RPMI8226 (cell line): Measurements from ENCODE around the gene HMCN2.

Experiments used
- DNase-seq: peaks from one replicate; pipeline ENCODE4 v3.0.0-alpha.2; 2015

Gene HMCN2

DNA sequence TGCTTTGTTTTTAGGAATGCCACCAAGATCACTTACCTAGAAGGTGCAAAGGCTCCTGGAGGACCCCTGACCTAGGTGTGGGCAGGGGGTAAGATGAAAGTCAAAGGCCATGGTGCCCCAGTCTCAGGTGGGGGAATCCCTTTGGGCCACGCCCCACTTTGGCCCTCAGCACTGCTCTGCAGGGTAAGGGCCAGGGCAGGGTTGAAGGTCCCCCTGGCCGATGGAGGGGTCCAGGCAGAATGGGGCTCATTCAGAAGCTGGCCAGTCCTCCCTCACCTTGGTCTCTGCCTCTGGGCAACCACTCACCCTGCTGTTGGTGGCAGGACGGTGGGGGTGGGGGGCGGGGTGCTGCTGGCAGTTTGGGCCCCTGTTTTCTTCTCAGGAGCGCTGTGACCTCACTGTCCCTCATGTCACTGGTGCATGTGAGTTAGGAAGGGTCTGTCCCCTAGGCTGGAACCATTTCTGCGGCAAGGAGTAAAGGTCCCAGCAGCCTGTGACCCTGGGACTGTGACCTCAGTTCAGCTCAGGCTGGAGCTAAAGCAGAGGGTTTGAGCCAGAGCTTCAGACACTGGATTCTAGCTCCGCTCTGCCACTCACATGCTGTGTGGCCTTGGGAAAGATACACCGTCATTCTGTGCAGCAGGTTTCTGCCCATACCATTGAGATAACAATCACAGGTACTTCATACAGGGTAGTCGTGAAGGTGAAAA lies 177.3 kb downstream of the HMCN2 start:
- DNase-seq = no peak

DNA sequence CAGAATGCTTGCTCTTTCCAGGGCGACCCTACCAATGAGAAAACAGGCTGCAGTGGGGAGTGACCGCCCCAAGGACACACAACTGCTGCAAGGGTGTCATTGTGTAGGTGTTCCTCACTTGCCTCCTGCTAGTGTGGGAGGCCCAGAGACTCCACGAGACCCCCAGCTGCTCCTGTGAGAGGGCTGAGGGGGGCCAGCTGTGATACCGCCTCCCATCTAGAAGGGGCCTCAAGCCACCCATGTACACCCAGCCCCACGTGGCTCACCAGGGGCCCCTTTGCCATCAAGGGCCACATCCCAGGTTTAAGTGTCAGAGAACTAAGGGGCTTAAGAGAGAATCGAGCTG lies 177.9 kb downstream of the HMCN2 start:
- no peak for DNase-seq

DNA sequence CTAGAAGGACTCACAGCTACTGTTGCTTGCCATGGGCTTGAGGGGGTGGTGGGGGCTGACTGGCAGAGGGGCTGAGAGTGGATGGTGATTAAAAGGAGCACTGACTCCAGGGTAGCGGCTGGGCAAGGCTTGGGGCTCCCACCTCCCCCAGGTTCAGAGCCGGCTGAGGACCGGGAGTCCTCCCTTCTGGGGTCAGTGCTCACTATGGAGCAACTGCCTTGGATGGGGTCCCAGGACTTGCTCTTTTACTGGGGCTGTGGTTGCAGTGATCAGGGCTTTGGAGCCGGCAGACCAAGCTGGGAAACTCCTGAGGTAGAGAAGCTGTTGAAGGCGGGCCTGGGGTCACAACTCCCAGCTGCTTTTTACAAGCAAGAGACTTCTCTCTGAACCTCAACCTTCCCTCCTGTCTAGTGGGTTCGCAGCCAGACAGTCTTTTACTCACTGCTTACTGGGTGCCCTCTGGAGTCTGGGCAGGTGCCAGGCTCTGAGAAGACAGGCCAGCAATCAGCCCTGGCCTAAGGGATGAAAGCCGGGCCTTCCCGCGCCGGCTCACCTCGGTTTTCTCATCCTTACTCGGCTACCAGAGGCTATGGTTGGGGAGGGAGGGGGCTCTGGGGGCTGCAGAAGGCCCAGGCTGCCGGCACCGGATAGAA lies 178.4 kb downstream of the HMCN2 start:
- DNase-seq = peak; percentile 43

DNA sequence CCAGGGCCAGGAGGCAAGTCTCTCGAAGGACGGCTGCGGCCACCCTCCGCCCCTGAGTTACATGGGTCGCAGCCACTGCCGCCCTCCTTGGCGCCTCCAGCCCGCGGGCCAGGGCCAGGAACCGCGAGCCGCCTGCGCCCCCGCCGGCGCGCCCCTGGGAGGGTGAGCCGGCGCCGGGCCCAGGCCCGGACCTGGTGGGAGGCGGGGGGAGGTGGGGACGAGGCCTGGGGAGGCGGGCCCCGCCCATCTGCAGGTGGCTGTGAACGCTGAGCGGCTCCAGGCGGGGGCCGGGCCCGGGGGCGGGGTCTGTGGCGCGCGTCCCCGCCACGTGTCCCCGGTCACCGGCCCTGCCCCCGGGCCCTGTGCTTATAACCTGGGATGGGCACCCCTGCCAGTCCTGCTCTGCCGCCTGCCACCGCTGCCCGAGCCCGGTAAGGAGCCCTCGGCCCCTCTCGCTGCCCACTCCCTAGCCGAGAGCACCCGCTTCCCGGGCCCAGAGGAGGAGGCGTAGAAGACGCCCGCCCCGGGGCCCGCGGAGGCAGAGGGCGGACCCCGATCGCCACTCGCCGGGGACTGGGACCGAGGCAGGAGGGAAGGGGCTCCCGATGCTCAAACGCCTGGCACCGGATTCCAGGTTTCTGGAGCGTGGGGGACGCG lies 179.1 kb downstream of the HMCN2 start, which contains the start of gene ASS1:
ASS1 (plus strand) TSS at position 397 of the 657 bp plus-strand sequence. CDS start 7,268 bp downstream, outside the sequence.
- DNase-seq = peak; percentile 97

DNA sequence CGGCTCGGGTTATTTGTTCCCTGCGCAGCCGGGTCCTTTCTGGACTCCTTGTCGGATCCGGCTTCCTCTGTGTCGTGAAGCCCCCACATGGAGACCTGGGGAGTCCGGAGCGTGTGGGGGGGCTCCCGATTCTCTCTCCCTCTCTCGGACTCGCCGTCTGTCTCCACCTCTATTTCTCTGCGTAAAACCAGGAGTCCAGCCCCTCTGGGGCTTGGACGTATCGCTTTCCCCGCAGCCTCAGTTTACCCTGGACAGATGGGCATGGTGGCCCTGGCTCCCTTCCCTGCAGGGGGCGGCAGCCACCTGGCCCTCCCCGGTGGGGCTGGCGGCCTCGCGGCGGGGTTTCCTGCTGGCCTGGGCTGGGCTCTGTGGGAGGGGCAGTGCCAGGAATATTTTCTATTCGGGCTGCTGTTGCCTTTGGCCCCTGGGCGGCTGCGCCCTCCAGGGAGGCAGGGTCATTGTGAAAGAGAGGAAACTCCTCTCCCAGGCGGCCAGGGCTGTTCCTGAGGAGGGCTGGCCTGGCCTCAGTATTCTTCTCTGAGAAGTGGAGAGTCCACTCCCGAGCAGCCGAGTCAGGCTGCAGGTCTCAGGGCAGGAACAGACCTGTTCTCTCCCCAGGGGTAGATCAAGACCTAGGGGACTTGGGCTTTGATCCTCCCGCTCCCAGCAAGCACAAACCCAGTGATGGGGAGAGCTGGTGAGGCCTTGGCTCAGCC lies 179.9 kb downstream of the HMCN2 start:
- peak; percentile 54 for DNase-seq

DNA sequence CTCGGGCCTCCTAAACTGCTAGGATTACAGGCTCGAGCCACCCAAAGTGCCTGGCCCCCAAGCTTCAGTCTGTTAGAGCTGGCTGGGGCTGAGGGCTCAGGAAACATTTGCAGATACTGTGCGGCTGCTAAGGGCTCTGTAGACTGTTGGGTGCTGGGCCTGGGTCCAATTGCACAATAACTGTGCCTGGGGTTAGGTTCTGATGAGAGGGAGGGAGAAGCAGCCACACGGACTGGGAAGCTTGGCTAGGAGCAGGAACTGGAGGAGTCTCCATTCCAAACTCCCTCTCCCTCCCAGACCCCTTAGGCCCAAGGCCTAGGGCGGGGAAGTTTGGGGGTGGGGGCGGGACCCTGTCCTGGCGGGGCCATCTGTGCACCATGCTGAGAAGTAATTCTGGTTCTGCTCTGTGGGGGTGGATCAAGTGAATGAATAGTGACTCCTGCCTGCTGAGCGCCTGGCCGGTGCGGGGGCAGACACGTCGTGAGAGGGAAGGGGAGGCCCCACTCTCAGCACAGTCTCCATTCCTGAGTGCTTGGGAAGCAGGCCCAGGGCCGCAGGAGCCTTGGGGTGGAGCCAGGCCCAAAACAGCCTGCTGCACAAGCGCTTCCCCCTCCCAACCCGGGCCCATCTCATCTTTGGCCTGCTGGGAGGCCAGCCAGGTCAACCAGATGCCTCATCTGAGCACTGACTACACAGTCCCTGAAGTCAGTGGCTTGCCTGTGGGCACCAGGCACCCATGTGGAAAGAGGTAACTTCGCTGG lies 180.7 kb downstream of the HMCN2 start:
- DNase-seq = peak; percentile 81

DNA sequence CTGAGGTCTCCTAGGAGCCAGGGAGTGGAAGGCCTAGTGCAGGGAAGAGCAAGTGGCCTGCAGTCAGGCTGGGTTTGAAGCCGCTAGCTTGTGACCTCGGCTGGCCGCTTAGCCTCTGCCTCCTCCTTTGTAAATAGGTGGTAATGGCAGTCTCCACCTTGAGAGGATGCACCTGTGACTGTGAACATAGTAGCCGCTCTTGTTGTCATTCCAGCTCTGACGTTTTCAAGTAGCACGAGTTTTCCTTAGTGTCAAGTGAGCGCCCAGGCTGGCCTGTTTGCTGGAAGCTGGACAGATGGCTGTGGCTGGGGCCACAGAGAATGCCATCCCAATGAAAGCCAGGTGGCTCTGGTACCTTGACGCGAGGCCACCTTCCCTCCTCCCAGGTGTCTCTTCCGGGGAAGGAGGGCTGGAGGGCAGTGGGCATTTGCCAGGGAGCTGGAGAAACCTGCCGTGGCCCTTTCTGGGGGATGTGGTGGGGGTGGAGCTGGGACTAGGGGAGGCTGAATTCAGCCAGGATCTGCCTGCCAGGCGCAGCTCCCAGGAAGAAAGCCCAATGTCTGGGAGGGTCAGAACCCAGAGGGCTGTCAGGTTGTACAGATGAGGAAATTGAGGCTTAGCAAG lies 181.7 kb downstream of the HMCN2 start:
- DNase-seq = peak; percentile 80

DNA sequence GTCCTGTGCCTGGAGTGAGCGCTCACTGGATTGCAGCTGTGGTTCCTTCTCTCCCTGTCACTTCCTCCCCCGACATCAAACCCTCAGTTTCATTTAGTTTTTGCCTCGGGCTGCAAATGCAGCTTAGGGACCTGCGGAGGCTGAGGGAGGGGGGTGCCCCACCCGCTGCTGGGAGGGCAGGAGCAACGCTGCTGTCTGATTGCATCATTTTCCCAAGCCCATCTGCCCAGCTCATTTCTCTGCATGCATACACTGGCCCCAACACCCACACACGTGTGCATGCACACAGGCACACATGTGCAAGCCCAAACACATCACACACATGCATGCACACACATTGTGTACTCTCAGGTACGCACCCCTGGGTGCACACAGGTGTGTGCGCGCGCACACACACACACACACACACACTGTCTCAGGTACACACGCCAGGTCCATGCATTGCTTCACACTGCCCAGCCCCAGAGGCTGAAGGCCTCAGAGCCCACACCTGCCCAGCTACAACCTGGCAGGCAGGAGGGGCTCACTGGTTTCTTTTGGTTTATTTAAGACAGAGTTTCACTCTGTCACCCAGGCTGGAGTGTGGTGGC lies 182.6 kb downstream of the HMCN2 start:
- DNase-seq = peak; percentile 93

DNA sequence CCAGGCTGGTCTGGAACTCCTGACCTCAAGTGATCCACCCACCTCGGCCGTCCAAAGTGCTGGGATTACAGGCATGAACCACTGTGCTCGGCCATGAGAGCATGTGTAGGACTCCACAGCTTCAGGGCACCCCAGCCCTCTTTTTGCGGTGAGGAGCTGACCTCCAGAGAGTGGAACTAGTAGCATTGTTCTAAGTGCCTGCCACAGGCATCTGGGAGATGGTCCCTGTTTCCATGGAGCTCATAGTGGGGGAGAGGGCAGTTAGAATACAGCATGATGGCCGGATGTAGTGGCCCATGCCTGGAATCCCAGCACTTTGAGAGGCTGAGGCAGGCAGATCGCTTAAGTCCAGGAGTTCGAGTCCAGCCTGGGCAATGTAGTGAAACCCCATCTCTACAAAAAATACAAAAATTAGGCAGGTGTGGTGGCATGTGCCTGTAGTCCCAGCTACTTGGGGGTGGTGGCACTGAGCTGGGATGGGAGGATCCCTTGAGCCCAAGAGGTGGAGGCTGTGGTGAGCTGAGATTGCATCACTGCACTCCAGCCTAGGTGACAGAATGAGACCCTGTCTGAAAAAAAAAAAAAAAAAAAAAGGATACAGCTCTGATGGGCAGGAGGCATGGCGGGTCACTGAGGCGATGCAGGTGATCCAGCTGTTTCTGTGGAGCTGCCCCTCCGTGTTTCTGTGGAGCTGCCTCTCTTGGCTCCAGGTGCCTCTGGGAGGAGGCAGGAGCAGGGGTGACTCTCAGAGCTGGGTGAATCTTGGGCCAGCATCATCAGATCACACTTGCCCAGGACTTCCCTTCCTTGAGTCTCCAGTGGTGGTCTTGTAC lies 183.4 kb downstream of the HMCN2 start:
- DNase-seq = no peak

DNA sequence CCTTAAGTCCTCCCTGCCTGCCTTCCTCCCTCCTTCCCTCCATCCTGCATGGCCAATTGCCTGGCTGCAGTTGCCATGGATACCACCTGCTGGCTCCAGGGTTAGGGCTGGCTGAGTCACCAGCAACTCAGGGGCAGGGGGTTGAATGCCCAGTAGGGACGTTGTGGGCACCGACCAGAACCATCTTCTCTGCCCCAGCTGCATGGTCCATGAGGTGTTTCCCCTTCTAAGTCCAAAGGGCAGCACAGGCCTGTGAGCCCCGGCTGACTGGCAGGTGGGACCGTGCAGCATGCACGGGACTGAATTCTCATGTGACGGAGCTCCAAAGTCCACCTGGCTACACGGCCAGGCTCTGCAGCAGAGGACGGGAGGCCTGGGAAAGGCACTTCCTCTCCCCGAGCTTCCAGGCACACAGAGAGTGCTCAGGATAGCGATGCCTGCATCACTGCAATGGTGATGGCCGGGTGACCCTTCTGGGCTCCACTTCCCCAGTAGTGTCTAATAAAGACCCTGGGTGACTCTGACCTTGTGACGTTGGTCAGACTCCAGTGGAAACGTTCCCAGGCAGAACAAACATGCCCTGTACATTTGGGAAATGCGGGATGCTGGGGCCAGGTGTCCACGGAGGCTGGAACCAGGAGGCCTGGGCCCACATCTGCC lies 184.9 kb downstream of the HMCN2 start:
- DNase-seq = no peak

DNA sequence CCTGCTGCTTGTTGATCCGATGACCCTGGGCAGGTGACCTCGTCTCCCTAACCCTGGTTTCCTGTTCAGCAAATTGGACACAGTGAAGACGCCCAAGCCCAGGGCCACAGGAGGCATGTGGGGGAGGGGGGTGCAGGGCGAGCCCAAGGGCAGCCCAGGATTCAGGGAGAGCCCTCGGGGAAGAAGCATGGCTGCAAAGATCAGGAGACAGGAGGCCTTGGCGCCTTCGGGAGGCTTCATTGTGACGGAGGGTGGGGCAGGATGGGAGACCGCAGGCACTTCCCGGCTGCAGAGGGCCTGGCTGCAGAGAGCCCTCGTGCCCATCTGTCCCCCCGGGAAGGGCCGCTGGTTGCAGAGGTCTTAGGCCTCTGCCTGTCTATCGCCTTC lies 185.4 kb downstream of the HMCN2 start:
- DNase-seq = no peak

DNA sequence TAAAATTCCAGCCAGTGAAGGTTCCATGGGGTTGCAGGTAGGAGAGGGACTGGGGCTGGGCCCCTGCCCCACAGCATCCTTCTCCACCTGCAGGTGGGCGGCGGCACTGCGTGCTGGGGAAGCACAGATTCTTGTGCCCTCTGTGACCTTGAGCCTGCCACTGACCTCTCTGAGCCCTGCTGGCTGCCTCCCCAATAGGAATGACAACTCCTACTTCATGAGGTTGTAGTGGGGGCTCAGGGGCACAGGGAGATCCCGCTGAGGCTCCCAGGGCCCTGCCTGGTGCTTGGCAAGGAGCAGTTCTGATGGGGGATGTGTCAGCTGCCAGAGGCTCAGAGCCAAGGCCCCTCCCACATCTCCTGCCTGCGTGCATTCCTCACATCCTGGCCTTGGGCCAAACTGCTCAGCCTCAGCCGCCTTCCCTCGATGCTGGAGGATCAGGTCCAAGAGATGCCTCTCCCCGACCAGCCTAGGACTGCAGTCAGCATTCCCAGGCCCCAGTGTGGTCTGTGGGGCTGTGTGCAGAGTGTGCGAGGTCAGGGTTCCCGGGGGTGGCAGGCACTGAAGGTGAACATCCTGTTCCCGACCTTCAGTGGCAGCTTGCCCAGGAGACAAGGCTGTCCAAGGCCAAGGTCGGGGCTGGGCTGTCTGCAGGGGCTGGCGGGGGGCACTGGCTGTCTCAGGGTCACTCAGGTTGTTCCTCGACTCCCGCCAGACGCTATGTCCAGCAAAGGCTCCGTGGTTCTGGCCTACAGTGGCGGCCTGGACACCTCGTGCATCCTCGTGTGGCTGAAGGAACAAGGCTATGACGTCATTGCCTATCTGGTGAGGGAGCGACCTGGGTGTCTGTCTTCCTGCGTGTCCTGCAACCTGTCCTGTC lies 186.2 kb downstream of the HMCN2 start:
- DNase-seq = peak; percentile 95

DNA sequence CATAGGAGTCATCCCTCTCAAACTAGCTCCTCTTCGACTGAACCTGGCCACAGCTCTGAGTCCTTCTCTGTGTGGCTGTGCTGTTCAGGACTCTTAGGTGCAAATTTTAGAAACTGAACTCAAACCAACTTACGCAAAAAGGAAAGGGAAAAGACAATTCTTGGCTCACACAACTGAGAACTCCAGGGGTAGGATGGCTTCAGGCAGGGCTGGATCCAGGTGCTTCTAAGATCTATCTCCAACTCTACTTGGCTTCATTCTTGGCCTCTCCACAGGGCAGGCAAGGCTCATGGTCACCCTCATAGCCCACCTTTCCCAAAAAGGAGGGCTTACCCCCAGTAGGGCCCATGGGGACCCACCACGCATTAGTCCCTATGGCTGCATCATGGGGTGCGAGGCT lies 187.3 kb downstream of the HMCN2 start:
- no peak for DNase-seq

DNA sequence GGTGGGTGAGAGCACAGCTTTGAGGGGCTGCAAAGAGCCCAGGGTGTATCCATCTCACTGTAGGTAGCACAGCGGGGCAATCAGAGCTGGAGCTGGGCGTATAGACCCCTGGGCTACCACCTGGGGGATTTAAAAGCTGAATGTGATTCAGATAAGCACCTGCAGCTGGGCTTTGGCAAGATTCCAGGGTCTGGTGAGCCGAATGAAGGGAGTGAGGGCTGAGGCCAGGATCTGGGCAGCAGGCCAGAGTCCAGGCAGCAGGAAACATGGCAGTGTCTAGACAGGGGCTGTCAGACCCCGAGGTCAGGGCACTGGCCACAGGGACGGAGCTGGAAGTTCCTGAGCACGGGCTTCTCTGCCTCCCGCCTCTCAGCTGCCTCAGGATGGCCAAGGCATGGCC lies 187.9 kb downstream of the HMCN2 start:
- peak; percentile 95 for DNase-seq

DNA sequence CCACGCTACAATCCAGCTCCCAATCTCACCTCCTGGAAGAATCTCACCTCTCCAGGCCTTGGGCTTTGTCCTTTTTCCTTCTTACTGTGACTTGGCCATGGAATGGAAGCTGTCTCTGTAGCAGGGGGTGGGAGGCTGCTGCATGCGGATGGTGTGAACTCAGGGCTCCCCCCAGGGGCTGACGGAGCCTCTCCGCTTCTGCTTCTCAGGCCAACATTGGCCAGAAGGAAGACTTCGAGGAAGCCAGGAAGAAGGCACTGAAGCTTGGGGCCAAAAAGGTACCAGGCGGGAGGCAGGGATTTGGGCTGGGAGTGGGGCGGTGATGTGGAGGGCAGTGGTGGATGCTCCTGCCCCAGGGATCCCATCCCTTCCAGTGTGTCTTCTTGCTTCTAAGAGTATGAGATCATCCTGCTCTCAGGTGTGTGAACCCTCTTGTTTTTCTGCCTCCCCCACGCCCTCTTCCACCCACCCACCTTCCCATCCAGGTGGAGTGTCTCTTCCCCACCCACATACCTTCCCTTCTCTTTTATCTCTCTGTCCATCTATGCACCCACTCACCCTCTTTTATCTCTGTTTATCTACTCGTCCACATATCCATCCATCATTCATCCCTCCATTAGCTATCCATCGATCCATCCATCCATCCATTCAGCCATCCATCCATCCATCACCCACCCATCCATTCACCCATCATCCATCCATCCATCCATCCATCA lies 188.7 kb downstream of the HMCN2 start:
- DNase-seq = no peak

DNA sequence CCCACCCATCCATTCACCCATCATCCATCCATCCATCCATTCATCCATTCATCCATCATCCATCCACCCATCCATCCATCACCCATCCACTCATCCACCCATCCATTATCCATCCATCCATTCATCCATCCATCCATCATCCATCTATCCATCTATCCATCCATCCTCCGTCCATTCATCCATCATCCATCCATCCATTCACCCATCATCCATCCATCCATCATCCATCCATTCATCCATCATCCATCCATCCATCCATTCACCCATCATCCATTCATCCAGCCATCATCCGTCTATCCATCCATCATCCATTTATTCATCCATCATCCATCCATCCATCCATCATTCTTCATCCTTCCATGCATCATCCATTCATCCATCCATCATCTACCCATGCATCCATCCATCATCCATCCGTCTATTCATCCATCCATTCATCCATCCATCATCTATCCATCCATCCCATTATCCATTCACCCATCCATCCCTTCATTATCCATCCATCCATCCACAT lies 189.3 kb downstream of the HMCN2 start:
- no peak for DNase-seq

DNA sequence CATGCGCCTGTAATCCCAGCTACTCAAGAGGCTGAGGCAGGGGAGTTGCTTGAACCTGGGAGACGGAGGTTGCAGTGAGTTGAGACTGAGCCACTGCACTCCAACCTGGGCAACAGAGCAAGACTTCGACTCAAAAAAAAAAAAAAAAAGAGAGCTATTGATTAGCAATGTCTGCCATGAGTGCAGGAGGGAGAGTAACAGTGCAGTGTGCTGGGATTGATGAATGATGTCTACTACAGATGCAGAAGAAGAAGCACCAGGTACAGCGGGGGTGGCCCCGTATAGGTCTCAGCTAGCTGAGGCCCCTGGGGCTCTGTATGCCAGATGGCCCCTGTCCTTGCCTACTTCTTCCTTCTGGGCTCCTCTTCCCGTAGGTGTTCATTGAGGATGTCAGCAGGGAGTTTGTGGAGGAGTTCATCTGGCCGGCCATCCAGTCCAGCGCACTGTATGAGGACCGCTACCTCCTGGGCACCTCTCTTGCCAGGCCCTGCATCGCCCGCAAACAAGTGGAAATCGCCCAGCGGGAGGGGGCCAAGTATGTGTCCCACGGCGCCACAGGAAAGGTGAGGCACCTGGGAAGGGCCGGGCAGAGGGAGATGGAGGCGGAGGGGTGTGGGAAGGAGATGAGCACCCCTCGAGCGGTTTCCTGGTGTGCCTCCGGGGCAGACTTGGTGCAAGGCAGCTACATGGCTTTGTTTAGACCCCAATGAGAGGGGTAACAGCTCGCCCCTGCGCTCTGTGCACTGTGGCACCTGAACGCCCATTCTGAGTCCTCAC lies 192.7 kb downstream of the HMCN2 start:
- no peak for DNase-seq

DNA sequence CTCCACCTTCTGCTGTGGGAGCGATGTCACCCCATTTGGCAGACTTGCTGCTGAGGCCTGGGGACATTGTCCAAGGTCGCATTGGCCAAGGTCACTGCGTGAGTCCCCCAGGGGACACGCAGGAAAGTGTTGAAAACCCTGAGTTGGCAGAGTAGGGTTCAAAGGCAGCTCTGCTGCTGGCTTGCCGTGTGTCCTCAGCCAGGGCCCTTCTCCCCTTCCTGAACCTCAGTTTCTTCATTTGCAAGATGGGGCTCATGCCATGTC lies 193.2 kb downstream of the HMCN2 start:
- DNase-seq = no peak
